ENCODE measurements around the gene RGP1.

Gene RGP1

DNA sequence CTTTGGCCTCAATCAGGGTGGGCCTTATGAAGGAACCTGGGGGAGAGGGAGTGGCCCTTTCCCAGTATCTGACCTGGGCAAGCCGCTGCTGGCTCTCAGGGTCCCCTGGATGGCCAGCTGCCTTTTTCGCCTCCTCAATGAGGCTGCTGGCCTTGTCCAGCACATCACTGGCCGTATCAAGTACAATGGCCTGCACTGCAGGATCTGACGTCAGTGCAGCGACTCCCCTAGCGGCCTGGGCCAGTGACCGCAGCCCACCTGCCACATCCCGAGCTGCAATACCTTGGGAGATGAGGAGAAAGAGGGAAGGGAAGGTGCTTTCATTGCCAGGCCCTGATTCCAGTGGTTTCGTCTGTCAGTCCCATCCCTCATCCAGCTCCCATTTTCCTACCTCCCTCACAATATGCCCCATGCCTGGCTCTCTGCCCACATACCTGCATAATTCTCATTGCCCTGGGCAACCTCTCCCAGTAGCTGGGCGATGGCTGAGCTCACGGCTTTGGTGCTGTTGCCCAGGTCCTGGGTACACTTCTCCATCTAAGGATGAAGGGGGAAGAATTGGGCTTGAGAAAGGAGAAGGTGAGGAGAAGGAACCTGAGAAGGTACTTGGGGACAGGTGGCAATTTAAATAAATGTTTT lies 36.2 kb upstream of the RGP1 start:
- H3K4me1 ChIP-seq, result no peaks in the 10 kb centered on the region
- DNase-seq, result no peak
- no peaks in the 10 kb centered on the region for H3K27me3 ChIP-seq
- H3K36me3 ChIP-seq, result peaks cover 82% of the 10 kb centered on the region
- H3K9me3 ChIP-seq, result no peaks in the 10 kb centered on the region
- TF ChIP-seq, protein P1, sequence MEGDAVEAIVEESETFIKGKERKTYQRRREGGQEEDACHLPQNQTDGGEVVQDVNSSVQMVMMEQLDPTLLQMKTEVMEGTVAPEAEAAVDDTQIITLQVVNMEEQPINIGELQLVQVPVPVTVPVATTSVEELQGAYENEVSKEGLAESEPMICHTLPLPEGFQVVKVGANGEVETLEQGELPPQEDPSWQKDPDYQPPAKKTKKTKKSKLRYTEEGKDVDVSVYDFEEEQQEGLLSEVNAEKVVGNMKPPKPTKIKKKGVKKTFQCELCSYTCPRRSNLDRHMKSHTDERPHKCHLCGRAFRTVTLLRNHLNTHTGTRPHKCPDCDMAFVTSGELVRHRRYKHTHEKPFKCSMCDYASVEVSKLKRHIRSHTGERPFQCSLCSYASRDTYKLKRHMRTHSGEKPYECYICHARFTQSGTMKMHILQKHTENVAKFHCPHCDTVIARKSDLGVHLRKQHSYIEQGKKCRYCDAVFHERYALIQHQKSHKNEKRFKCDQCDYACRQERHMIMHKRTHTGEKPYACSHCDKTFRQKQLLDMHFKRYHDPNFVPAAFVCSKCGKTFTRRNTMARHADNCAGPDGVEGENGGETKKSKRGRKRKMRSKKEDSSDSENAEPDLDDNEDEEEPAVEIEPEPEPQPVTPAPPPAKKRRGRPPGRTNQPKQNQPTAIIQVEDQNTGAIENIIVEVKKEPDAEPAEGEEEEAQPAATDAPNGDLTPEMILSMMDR (IDR thresholded peaks at IDR 0.05; ENCODE audit: low read depth, low read length), result no peak
- H3K4me3 ChIP-seq (ENCODE audit: low read depth, low read length), result no peak overlapping the region

DNA sequence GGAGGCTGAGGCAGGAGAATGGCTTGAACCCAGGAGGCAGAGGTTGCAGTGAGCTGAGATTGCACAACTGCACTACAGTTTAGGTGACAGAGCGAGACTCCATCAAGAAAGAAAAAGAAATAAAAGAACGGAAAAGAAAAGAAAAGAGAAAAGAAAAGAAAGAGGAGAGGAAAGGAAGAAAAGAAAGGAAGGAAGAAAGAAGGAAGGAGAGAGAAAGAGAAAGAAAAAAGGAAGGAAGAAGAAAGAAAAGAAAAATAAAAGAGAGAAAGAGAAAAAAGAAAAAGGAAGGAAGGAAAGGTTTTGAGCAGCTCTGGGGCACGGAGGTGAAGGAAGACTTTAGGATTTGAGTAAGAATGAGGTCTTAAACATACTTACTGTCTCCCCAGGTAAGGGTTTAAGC lies 35.5 kb upstream of the RGP1 start:
- H3K9me3 ChIP-seq, result no peaks in the 10 kb centered on the region
- TF ChIP-seq, protein P1 (IDR thresholded peaks at IDR 0.05; ENCODE audit: low read depth, low read length), result no peak
- DNase-seq, result no peak
- no peak overlapping the region for H3K4me3 ChIP-seq (ENCODE audit: low read depth, low read length)
- no peaks in the 10 kb centered on the region for H3K4me1 ChIP-seq
- peaks cover 82% of the 10 kb centered on the region for H3K36me3 ChIP-seq
- no peaks in the 10 kb centered on the region for H3K27me3 ChIP-seq

DNA sequence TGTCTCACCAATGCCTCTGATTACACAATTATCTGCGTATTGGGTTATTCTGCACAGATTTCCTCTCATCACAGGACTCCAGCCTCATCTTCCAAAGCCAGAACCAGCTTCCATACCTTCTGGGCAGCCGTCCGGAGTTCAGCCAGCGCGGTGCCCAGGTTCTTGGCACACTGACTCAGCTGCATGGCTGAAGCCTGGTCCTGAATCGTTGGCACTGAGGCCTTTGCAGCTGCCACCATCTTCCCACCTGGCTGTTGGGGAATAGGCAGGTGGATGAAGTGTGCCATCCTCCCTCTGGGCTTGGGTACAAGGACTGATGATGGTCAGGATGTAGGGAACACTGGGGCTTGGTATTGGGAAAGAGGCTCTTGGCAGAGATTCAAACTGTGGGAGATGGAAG lies 35.0 kb upstream of the RGP1 start:
- H3K27me3 ChIP-seq, result no peaks in the 10 kb centered on the region
- TF ChIP-seq, protein P1 (IDR thresholded peaks at IDR 0.05; ENCODE audit: low read depth, low read length), result no peak
- peaks cover 82% of the 10 kb centered on the region for H3K36me3 ChIP-seq
- no peak overlapping the region for H3K4me3 ChIP-seq (ENCODE audit: low read depth, low read length)
- no peaks in the 10 kb centered on the region for H3K9me3 ChIP-seq
- no peaks in the 10 kb centered on the region for H3K4me1 ChIP-seq
- DNase-seq, result no peak

DNA sequence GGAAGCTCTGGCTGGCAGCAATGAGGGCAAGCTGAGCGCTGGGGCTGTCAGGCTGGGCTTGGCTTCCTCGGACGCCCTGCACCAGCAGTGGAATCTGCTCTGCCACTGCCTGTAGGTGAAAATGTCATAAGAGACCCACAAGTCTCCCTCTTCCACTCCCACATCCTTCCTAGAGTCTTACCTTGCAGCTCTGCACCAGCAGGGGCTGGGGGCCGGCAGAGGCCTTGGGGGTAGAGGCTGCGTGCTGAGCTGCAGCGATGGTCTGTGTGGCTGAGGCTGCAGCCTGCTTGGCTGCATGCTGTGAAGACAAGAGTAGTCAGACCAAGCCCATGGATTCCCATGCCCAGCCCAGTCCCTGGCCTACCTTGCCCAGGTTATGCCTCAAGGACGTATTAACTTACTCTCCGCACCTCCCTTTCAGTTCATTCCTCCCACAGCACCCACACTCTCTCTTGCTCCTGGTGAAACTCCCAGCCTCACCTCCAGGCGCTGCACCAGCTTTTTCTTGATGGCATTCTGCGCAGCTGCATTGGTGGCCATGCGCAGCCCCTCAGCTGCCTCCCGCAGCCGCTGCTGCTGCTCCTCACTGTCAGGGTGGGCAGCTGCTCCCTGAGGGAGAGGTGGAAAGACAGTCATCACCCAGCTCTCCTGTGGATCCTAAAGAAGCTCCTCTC lies 34.4 kb upstream of the RGP1 start:
- no peaks in the 10 kb centered on the region for H3K9me3 ChIP-seq

DNA sequence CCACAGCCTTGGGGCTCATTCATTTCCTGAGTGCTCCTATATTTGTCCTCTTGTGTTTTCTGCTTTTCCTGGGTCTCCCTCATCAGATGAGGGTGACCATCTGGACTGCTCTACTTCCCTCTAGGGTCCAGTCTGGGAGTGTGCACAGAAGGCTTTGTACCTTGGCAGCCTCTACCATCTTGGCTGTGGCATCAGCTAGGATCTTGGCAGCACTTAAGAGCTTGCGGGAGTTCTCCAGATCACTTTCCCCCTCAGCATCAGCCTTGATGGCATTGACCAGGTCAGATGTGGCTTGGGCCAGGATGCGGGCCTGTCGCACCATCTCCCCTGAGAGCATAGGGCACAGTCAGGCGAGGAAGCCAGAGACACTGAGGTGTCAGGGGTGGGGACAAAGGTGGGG lies 32.9 kb upstream of the RGP1 start:
- no peaks in the 10 kb centered on the region for H3K9me3 ChIP-seq
- TF ChIP-seq, protein P1 (IDR thresholded peaks at IDR 0.05; ENCODE audit: low read depth, low read length), result no peak
- peaks cover 85% of the 10 kb centered on the region for H3K36me3 ChIP-seq
- no peak overlapping the region for H3K4me3 ChIP-seq (ENCODE audit: low read depth, low read length)
- DNase-seq, result no peak
- no peaks in the 10 kb centered on the region for H3K27me3 ChIP-seq
- H3K4me1 ChIP-seq, result no peaks in the 10 kb centered on the region

More for the DNA sequence above, 34.4 kb upstream of the RGP1 start:
- TF ChIP-seq, protein P1 (IDR thresholded peaks at IDR 0.05; ENCODE audit: low read depth, low read length), result no peak
- Histone ChIP-seq H3K36me3 (peaks cover 85% of the 10 kb centered on the region), H3K27me3 (no peaks in the 10 kb centered on the region), H3K4me1 (no peaks in the 10 kb centered on the region), H3K4me3 (ENCODE audit: low read depth, low read length) (no peak overlapping the region)
- DNase-seq, result no peak
